IPS DF 19.7 (cell line): ENCODE results near the gene CTBS.
"Not testable (repeated sequence)": the region's sequence is repeated elsewhere in the genome, so short reads cannot be mapped to it uniquely, and the experiment has no call there.

ENCODE experiments used
- DNase-seq: peaks from one replicate; pipeline ENCODE4 v3.0.0-alpha.2; 2013; ENCODE audit warnings: low read depth, low spot score

Gene CTBS

GRCh38 chr1:84585803-84586202 lies 11.6 kb upstream of the CTBS start:
- no peak for DNase-seq

GRCh38 chr1:84584126-84584525 lies 9.9 kb upstream of the CTBS start:
- no peak for DNase-seq

- DNase-seq = no peak
Observed at GRCh38 chr1:84583648-84584047, 9.4 kb upstream of the CTBS start.

GRCh38 chr1:84582802-84583587 lies 8.8 kb upstream of the CTBS start:
- DNase-seq = no peak

GRCh38 chr1:84581648-84582047 lies 7.4 kb upstream of the CTBS start:
- DNase-seq = no peak

GRCh38 chr1:84574936-84575335 lies 696 bp upstream of the CTBS start:
- DNase-seq = no peak

GRCh38 chr1:84573481-84573966 lies 716 bp downstream of the CTBS start:
- no peak for DNase-seq

- DNase-seq = no peak
Observed at GRCh38 chr1:84571150-84571535, 3.1 kb downstream of the CTBS start.

- no peak for DNase-seq
Observed at GRCh38 chr1:84570436-84571149, 3.6 kb downstream of the CTBS start.

- DNase-seq = no peak
Observed at GRCh38 chr1:84569216-84569615, 5.0 kb downstream of the CTBS start.

- DNase-seq = no peak
Observed at GRCh38 chr1:84550826-84551225, 23.4 kb downstream of the CTBS start.

- no peak for DNase-seq
Observed at GRCh38 chr1:84541679-84542078, 32.6 kb downstream of the CTBS start.

GRCh38 chr1:84540759-84541158 lies 33.5 kb downstream of the CTBS start:
- DNase-seq = no peak

- DNase-seq = no peak
Observed at GRCh38 chr1:84539972-84540371, 34.3 kb downstream of the CTBS start.

GRCh38 chr1:84538599-84538998 lies 35.6 kb downstream of the CTBS start:
- DNase-seq = no peak

- no peak for DNase-seq
Observed at GRCh38 chr1:84525779-84526178, 48.5 kb downstream of the CTBS start.

- no peak for DNase-seq
Observed at GRCh38 chr1:84524590-84524989, 49.6 kb downstream of the CTBS start.

- DNase-seq = no peak
Observed at GRCh38 chr1:84510668-84511067, 63.6 kb downstream of the CTBS start.

GRCh38 chr1:84510165-84510564 lies 64.1 kb downstream of the CTBS start:
- no peak for DNase-seq

- no peak for DNase-seq
Observed at GRCh38 chr1:84509029-84509428, 65.2 kb downstream of the CTBS start.

GRCh38 chr1:84508510-84508909 lies 65.7 kb downstream of the CTBS start:
- DNase-seq = no peak

GRCh38 chr1:84507887-84508286 lies 66.4 kb downstream of the CTBS start:
- not testable (repeated sequence) for DNase-seq
